Hepatocyte (in vitro differentiated cells): ENCODE measurements around the gene D2HGDH.

ENCODE experiments used
- EZH2phosphoT487 ChIP-seq: fragments of 200-600 bp; sonication (generic); IDR thresholded peaks from one replicate; pipeline ENCODE4 v1.6.1; 2018; ENCODE audit warnings: antibody characterized with exemption, mild to moderate bottlenecking, low read depth, moderate library complexity; ENCODE audit not compliant: unreplicated experiment, severe bottlenecking
- TF ChIP-seq, protein P1 (sequence below): fragments of 200-600 bp; sonication (generic); IDR thresholded peaks from 2 replicates; pipeline ENCODE4 v1.5.1; 2016; ENCODE audit warnings: antibody characterized with exemption, mild to moderate bottlenecking; ENCODE audit not compliant: poor library complexity

DNA sequence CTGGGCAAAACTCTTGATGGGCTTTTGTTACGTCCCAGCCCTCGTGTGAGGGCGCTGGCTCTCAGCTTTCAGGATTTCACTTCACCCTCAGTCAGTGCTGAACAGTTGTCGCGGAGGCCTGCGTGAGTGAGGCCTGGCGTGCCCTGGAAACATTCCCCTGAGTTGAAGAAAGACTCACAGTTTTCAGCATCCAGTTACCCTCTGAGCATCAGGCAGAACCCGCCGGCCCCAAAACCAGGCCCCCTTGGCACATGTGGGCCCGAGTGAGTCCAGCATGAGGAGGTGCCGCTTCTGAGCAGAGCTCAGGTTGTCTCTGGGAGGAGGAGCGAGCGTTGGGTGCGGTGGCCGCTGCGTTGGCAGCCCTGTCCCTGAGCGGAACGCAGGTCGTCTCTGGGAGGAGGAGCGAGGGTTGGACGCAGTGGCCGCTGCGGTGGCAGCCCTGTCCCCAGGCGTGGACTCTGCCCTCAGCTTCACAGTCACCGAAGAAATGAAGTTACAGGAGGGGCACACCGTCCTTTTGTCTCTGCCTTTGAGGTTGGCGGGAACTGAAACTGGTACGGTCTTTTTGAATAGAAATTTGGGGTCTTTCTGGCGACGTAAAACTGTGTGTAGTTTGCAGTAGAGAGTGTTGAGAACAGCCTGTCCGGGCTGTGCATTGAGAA lies 74.4 kb downstream of the D2HGDH start, which contains the start of gene NEU4:
- TF ChIP-seq, protein P1, sequence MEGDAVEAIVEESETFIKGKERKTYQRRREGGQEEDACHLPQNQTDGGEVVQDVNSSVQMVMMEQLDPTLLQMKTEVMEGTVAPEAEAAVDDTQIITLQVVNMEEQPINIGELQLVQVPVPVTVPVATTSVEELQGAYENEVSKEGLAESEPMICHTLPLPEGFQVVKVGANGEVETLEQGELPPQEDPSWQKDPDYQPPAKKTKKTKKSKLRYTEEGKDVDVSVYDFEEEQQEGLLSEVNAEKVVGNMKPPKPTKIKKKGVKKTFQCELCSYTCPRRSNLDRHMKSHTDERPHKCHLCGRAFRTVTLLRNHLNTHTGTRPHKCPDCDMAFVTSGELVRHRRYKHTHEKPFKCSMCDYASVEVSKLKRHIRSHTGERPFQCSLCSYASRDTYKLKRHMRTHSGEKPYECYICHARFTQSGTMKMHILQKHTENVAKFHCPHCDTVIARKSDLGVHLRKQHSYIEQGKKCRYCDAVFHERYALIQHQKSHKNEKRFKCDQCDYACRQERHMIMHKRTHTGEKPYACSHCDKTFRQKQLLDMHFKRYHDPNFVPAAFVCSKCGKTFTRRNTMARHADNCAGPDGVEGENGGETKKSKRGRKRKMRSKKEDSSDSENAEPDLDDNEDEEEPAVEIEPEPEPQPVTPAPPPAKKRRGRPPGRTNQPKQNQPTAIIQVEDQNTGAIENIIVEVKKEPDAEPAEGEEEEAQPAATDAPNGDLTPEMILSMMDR = no peak
- no peak for TF ChIP-seq EZH2phosphoT487
